Epithelial cell of proximal tubule (primary cell): ENCODE data around the gene DTX4. TPM values are rescaled to one million over a fixed set of nuclear protein-coding genes. Genes with fewer than 3 reads are reported as not detected.

Experiments used
- DNase-seq: peaks from one replicate; pipeline ENCODE4 v3.0.0-alpha.2; 2011; ENCODE audit warnings: low read depth
- H3K4me3 ChIP-seq: 2 replicates; pipeline ENCODE4 v1.5.1; 2011; ENCODE audit warnings: low read depth, mild to moderate bottlenecking, low read length
- CTCF ChIP-seq: conservative IDR thresholded peaks from 2 replicates; pipeline ENCODE4 v1.5.1; 2012; ENCODE audit warnings: low read depth, mild to moderate bottlenecking, low read length
- total RNA-seq: library from RNA; depleted of rRNA; stranded (reverse); fragments of >200 nt; gene quantifications from 2 replicates; pipeline ENCODE4 v1.2.3, GENCODE V29; 2015

The DTX4 gene
- total RNA-seq, 1 donor from 2014 or later = 3.0 TPM

- H3K4me3 ChIP-seq = no peak overlapping the region
- DNase-seq = no peak
- TF ChIP-seq CTCF = no peak
These were observed 37.0 kb downstream of the DTX4 start for GRCh38 chr11:59208956-59209355.

GRCh38 chr11:59212222-59212621 is 40.3 kb downstream of the DTX4 start:
- no peak for DNase-seq
- no peak overlapping the region for H3K4me3 ChIP-seq
- TF ChIP-seq CTCF = no peak

- no peak for TF ChIP-seq CTCF
- H3K4me3 ChIP-seq = no peak within 1 kb of the TSS
- no peak for DNase-seq
These were observed 41.1 kb downstream of the DTX4 start, which contains the start of gene MPEG1 for GRCh38 chr11:59212744-59213631. Gene MPEG1 (minus strand): TSS chr11:59212927. CDS start chr11:59212865, 62 bp downstream.

GRCh38 chr11:59214141-59214893 is 42.4 kb downstream of the DTX4 start:
- TF ChIP-seq CTCF = no peak
- no peak for DNase-seq
- H3K4me3 ChIP-seq = no peak overlapping the region

- H3K4me3 ChIP-seq = no peak overlapping the region
- TF ChIP-seq CTCF = no peak
- DNase-seq = no peak
These were observed 45.0 kb downstream of the DTX4 start for GRCh38 chr11:59216641-59217564.

GRCh38 chr11:59218319-59218718 is 46.4 kb downstream of the DTX4 start:
- DNase-seq = no peak
- no peak overlapping the region for H3K4me3 ChIP-seq
- no peak for TF ChIP-seq CTCF
